ENCODE data around the gene RGS6.

The RGS6 gene

GRCh38 chr14:72554994-72555608 is 622.9 kb downstream of the RGS6 start:
- no peak for DNase-seq (ENCODE audit: low read depth)

- DNase-seq (ENCODE audit: low read depth): no peak
These were observed 623.4 kb downstream of the RGS6 start for GRCh38 chr14:72555609-72556000.

- no peak for DNase-seq (ENCODE audit: low read depth)
These were observed 625.4 kb downstream of the RGS6 start for GRCh38 chr14:72557671-72558070.

GRCh38 chr14:72558721-72559120 is 626.5 kb downstream of the RGS6 start:
- DNase-seq (ENCODE audit: low read depth): peak; percentile 81

- DNase-seq (ENCODE audit: low read depth): peak; percentile 12
These were observed 627.0 kb downstream of the RGS6 start for GRCh38 chr14:72559202-72559601.

GRCh38 chr14:72559669-72560255 is 627.5 kb downstream of the RGS6 start:
- no peak for DNase-seq (ENCODE audit: low read depth)

GRCh38 chr14:72560331-72560730 is 628.1 kb downstream of the RGS6 start:
- DNase-seq (ENCODE audit: low read depth): peak; percentile 36

GRCh38 chr14:72560889-72561493 is 628.8 kb downstream of the RGS6 start:
- DNase-seq (ENCODE audit: low read depth): no peak

- no peak for DNase-seq (ENCODE audit: low read depth)
These were observed 630.1 kb downstream of the RGS6 start for GRCh38 chr14:72562300-72562699.

GRCh38 chr14:72563676-72564075 is 631.4 kb downstream of the RGS6 start:
- no peak for DNase-seq (ENCODE audit: low read depth)

GRCh38 chr14:72565149-72565559 is 632.9 kb downstream of the RGS6 start:
- no peak for DNase-seq (ENCODE audit: low read depth)

GRCh38 chr14:72565917-72566316 is 633.7 kb downstream of the RGS6 start:
- DNase-seq (ENCODE audit: low read depth): no peak

- DNase-seq (ENCODE audit: low read depth): no peak
These were observed 635.0 kb downstream of the RGS6 start for GRCh38 chr14:72567226-72567625.

- no peak for DNase-seq (ENCODE audit: low read depth)
These were observed 636.2 kb downstream of the RGS6 start for GRCh38 chr14:72568296-72568992.

- no peak for DNase-seq (ENCODE audit: low read depth)
These were observed 641.6 kb downstream of the RGS6 start for GRCh38 chr14:72573725-72574417.

- no peak for DNase-seq (ENCODE audit: low read depth)
These were observed 642.5 kb downstream of the RGS6 start for GRCh38 chr14:72574715-72575114.

GRCh38 chr14:72576258-72576657 is 644.0 kb downstream of the RGS6 start:
- no peak for DNase-seq (ENCODE audit: low read depth)

- DNase-seq (ENCODE audit: low read depth): no peak
These were observed 645.3 kb downstream of the RGS6 start for GRCh38 chr14:72577521-72577920.

- no peak for DNase-seq (ENCODE audit: low read depth)
These were observed 646.3 kb downstream of the RGS6 start for GRCh38 chr14:72578514-72578913.

- no peak for DNase-seq (ENCODE audit: low read depth)
These were observed 650.4 kb downstream of the RGS6 start for GRCh38 chr14:72582582-72582981.

- no peak for DNase-seq (ENCODE audit: low read depth)
These were observed 651.4 kb downstream of the RGS6 start for GRCh38 chr14:72583316-72584272.

Measured in EH (cell line).